Ovary (tissue), 9 donors: Measurements from ENCODE around the gene P4HA1. TPM values are rescaled to one million over a fixed set of nuclear protein-coding genes. Genes with fewer than 3 reads are reported as not detected.

ENCODE experiments used
- DNase-seq, 5 donors: peaks; one replicate each; pipeline ENCODE4 v3.0.0-alpha.2; 2019 to 2020
- H3K27ac ChIP-seq, 2 donors: fragments of 200-600 bp; one replicate each; pipeline versions ENCODE4 v1.5.1 to v1.8.0; 2019 to 2022
- H3K27me3 ChIP-seq: fragments of 200-600 bp; one replicate; pipeline ENCODE4 v1.8.0; 2022
- H3K36me3 ChIP-seq: fragments of 200-600 bp; sonication (generic); one replicate; pipeline ENCODE4 v1.5.1; 2019
- H3K4me1 ChIP-seq: one replicate; pipeline ENCODE4 v1.8.1; 2013; ENCODE audit warnings: mild to moderate bottlenecking, moderate library complexity; ENCODE audit not compliant: insufficient read depth
- H3K4me3 ChIP-seq: fragments of 200-600 bp; sonication (generic); one replicate; pipeline ENCODE4 v1.5.1; 2017
- H3K9me3 ChIP-seq, 2 donors: fragments of 200-600 bp in 1 of 2; sonication (generic) in 1 of 2; one replicate each; pipeline versions ENCODE4 v1.5.1 to v1.8.1; 2013 to 2019; ENCODE audit warnings: mild to moderate bottlenecking in 1 of 2, moderate library complexity in 1 of 2
- CTCF ChIP-seq, 3 donors: fragments of 450-650 bp in 2 of 3; fragments of 200-600 bp in 1 of 3; IDR thresholded peaks; one replicate each; pipeline versions ENCODE4 v1.5.1 to v1.8.0; 2016 to 2022; ENCODE audit warnings: antibody characterized with exemption in 3 of 3, mild to moderate bottlenecking in 1 of 3
- EP300 ChIP-seq: sonication (generic); formaldehyde crosslinking; IDR thresholded peaks from one replicate; pipeline ENCODE4 v1.6.1; 2017; ENCODE audit warnings: antibody characterized with exemption
- POLR2A ChIP-seq: fragments of 450-650 bp; IDR thresholded peaks from one replicate; pipeline ENCODE4 v1.6.1; 2017; ENCODE audit warnings: antibody characterized with exemption, mild to moderate bottlenecking, moderate library complexity
- WGBS, 3 donors: extraction: QIAGEN DNeasy Blood & Tissue Kit in 1 of 3; methylation state at CpG; one replicate each; pipeline versions ENCODE4 v1.1.5 to v1.1.7; 2013 to 2017; 5-methylcytosine and 5-hydroxymethylcytosine counted together
- intact Hi-C, 4 donors: fragments of 100-400 bp; cut with DNase I; formaldehyde crosslinking; loops; one replicate each; pipeline versions ENCODE4 v1.11.0 to v1.15.1; 2022 to 2023
- polyA plus RNA-seq, 2 donors: library from polyadenylated mRNA; stranded (reverse); fragments of 200-250 nt in 1 of 2; fragments of 350-450 nt in 1 of 2; fragmentation: Illumina TruSeq in 1 of 2; extraction: RNeasy Lipid Tissue Mini Kit (QIAGEN cat#74804) in 1 of 2; gene quantifications; one replicate each; pipeline ENCODE4 v1.2.3, GENCODE V29; 2013 to 2014
- small RNA-seq: library from RNA; depleted of rRNA; stranded (forward); fragments of <200 nt; gene quantifications from one replicate; pipeline ENCODE3, GENCODE V24; 2016
- total RNA-seq, 7 donors: library from RNA; depleted of rRNA in 2 of 7; stranded (reverse); fragments of >200 nt in 2 of 7; fragmentation: NEBNext Ultra II Directional in 3 of 7; extraction: Animal tissue kit (Norgen Biotek cat#: 25700) in 3 of 7; gene quantifications; one replicate each; pipeline versions ENCODE4 v1.1.0 to v1.2.4, GENCODE V29; 2016 to 2023
- donor health status: DM: no; HTN: no; CAD: no; lungs with moderate emphysema.
- donor health status: DM: no; HTN: no; CAD: no.
- donor health status: Bipolar disorder and iron deficiency.
- donor health status: DM: yes; HTN: yes; CAD: no.
- donor health status: DM: no; HTN: no; CAD: no.
- donor health status: DM: yes; HTN: yes; CAD: no.

The P4HA1 gene
- total and polyA plus RNA-seq, 9 donors, result 20.5 to 74.9 (median 39.7) TPM

DNA sequence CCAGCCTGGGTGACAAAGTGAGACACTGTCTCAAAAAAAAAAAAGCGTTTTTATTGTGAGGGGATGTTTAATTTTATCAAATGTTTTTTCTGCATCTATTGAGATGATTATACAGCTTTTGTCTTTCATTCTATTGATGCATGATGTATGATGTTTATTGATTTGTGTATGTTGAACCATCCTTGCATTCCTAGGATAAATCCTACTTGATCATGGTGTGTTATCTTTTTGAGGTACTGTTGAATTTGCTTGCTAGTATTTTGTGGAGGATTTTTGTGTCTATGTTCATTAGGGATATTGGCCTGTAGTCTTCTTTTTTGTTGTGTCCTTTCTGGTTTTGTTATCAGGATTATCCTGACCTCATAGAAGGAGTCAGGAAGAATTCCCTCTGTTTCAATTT is 119.8 kb downstream of the P4HA1 start:
- no peak for DNase-seq
- no peaks in the 10 kb centered on the region for H3K4me1 ChIP-seq
- no peak overlapping the region for H3K4me3 ChIP-seq
- H3K36me3 ChIP-seq, result no peaks in the 10 kb centered on the region
- H3K27me3 ChIP-seq, result no peaks in the 10 kb centered on the region
- no peaks in the 10 kb centered on the region for H3K9me3 ChIP-seq
- 91 to 96% (median 96%) methylated on average over 1 of the region's 1 CpG for WGBS, 3 donors
- no peak overlapping the region for H3K27ac ChIP-seq
- TF ChIP-seq CTCF (IDR thresholded peaks at IDR 0.05) (no peak), POLR2A (no peak), EP300 (no peak)
- intact Hi-C loops, result no loop called here

Small RNA genes lying within 50 kb of the gene (small RNA-seq; reads per million reads assigned to genes)
- not detected for gene RF00019
- gene SNORA11F, result 0.65 reads per million, percentile 33 among the genes with 10 or more reads in this experiment

Other genes starting within 250 kb of the P4HA1 start
- under 1 TPM in 2 of 7 donors, not detected in 5; 0.10 to 0.25 TPM for gene OIT3, start 203.1 kb downstream of the P4HA1 start, total RNA-seq
- 1 to 10 TPM in 1 of 2 donors, under 1 TPM in 1; 0.30 to 5.2 TPM for gene OIT3, start 203.1 kb downstream of the P4HA1 start, polyA plus RNA-seq
- not detected for gene PLA2G12B, start 142.1 kb downstream of the P4HA1 start, total RNA-seq
- not detected for gene PLA2G12B, start 142.1 kb downstream of the P4HA1 start, polyA plus RNA-seq
- gene NUDT13, start 13.6 kb upstream of the P4HA1 start, total RNA-seq, result 1 to 10 TPM in 6 of 7 donors, under 1 TPM in 1; 0.86 to 1.9 (median 1.5) TPM
- 1 to 10 TPM; 1.9 to 2.6 TPM for gene NUDT13, start 13.6 kb upstream of the P4HA1 start, polyA plus RNA-seq
- 10 to 100 TPM; 21.6 to 26.9 (median 22.8) TPM for gene ECD, start 71.1 kb upstream of the P4HA1 start, total RNA-seq
- gene ECD, start 71.1 kb upstream of the P4HA1 start, polyA plus RNA-seq, result 10 to 100 TPM; 14.7 to 28.2 TPM
- gene FAM149B1, start 71.3 kb upstream of the P4HA1 start, total RNA-seq, result 10 to 100 TPM; 11.7 to 27.8 (median 23.2) TPM
- gene FAM149B1, start 71.3 kb upstream of the P4HA1 start, polyA plus RNA-seq, result 10 to 100 TPM; 14.4 to 34.8 TPM
- gene DNAJC9, start 150.4 kb upstream of the P4HA1 start, total RNA-seq, result 10 to 100 TPM; 14.5 to 24.3 (median 16.4) TPM
- 10 to 100 TPM; 13.3 to 16.7 TPM for gene DNAJC9, start 150.4 kb upstream of the P4HA1 start, polyA plus RNA-seq
- 100 to 1,000 TPM in 1 of 7 donors, 10 to 100 TPM in 6; 26.3 to 101 (median 59.4) TPM for gene MRPS16, start 155.8 kb upstream of the P4HA1 start, total RNA-seq
- gene MRPS16, start 155.8 kb upstream of the P4HA1 start, polyA plus RNA-seq, result 10 to 100 TPM; 35.0 to 49.8 TPM